ENCODE data around the gene MAL. TPM values are rescaled to one million over a fixed set of nuclear protein-coding genes. Genes with fewer than 3 reads are reported as not detected.
"Not testable (repeated sequence)": the region's sequence is repeated elsewhere in the genome, so short reads cannot be mapped to it uniquely, and the experiment has no call there.

The MAL gene
- total RNA-seq, 4 donors from 2014 or later = 469 to 1,903 (median 516) TPM

GRCh38 chr2:95036596-95037383 is 11.3 kb downstream of the MAL start:
- WGBS, 2 donors = 76 to 80% methylated on average over 3 of the region's 3 CpGs
- Histone ChIP-seq H3K27ac (peak overlapping the region in 3 of 4 donors; percentile 21 to 70 (median 65)), H3K27me3 (peaks cover 0 to 19% (median 0%) of the 10 kb centered on the region in 4 donors), H3K4me1 (peaks cover 20 to 67% (median 24%) of the 10 kb centered on the region in 3 donors), H3K9me3 (no peaks in the 10 kb centered on the region), H3K4me3 (no peak overlapping the region), H3K36me3 (peaks cover 0 to 8% (median 0%) of the 10 kb centered on the region in 3 donors)
- intact Hi-C loops (cut with DNase I) = no loop called here
- TF ChIP-seq CTCF (IDR thresholded peaks at IDR 0.05) (no peak), POLR2A (IDR thresholded peaks at IDR 0.05) (no peak)
- DNase-seq = no peak

DNA sequence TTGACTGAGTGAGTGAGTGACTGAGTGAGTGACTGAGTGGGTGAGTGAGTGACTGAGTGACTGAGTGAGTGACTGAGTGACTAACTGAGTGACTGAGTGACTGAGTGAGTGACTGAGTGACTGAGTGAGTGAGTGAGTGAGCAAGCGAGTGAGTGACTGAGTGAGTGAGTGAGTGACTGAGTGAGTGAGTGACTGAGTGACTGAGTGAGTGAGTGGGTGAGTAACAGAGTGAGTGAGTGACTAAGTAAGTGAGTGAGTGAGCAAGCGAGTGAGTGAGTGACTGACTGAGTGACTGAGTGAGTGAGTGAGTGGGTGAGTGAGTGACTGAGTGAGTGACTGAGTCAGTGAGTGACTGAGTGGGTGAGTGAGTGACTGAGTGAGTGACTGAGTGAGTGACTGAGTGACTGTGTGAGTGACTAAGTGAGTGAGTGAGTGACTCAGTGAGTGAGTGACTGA is 11.9 kb downstream of the MAL start:
- Histone ChIP-seq H3K4me1 (peaks cover 15 to 67% (median 26%) of the 10 kb centered on the region in 3 donors), H3K36me3 (peaks cover 0 to 8% (median 0%) of the 10 kb centered on the region in 3 donors), H3K27me3 (peaks cover 0 to 13% (median 0%) of the 10 kb centered on the region in 4 donors), H3K4me3 (no peak overlapping the region), H3K9me3 (no peaks in the 10 kb centered on the region), H3K27ac (peak overlapping the region in 2 of 4 donors; percentile 65 to 70)
- DNase-seq = no peak
- intact Hi-C loops (cut with DNase I) = no loop called here
- TF ChIP-seq CTCF (IDR thresholded peaks at IDR 0.05) (no peak), POLR2A (IDR thresholded peaks at IDR 0.05) (no peak)
- WGBS, 2 donors = 63 to 66% methylated on average over 2 of the region's 2 CpGs

DNA sequence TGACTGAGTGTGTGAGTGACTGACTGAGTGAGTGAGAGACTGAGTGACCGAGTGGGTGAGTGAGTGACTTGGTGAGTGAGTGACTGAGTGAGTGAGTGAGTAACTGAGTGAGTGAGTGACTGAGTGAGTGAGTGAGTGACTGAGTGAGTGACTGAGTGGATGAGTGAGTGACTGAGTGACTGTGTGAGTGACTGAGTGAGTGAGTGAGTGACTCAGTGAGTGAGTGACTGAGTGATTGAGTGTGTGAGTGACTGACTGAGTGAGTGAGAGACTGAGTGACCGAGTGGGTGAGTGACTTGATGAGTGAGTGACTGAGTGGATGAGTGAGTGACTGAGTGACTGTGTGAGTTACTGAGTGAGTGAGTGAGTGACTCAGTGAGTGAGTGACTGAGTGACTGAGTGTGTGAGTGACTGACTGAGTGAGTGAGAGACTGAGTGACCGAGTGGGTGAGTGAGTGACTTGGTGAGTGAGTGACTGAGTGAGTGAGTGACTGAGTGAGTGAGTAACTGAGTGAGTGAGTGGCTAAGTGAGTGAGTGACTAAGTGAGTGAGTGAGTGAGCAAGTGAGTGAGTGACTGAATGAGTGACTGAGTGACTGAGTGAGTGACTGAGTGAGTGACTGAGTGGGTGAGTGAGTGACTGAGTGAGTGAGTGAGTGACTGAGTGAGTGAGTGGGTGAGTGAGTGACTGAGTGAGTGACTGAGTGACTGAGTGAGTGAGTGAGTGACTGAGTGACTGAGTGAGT is 12.5 kb downstream of the MAL start:
- H3K27me3 ChIP-seq; intact Hi-C loops (cut with DNase I); H3K36me3 ChIP-seq; DNase-seq; H3K9me3 ChIP-seq; H3K4me3 ChIP-seq: not testable (repeated sequence)
- peak overlapping the region in 1 of 4 donors; percentile 14 for H3K27ac ChIP-seq
- WGBS, 2 donors = 63% methylated on average over 3 of the region's 3 CpGs
- H3K4me1 ChIP-seq = peaks cover 11 to 67% (median 32%) of the 10 kb centered on the region in 3 donors

DNA sequence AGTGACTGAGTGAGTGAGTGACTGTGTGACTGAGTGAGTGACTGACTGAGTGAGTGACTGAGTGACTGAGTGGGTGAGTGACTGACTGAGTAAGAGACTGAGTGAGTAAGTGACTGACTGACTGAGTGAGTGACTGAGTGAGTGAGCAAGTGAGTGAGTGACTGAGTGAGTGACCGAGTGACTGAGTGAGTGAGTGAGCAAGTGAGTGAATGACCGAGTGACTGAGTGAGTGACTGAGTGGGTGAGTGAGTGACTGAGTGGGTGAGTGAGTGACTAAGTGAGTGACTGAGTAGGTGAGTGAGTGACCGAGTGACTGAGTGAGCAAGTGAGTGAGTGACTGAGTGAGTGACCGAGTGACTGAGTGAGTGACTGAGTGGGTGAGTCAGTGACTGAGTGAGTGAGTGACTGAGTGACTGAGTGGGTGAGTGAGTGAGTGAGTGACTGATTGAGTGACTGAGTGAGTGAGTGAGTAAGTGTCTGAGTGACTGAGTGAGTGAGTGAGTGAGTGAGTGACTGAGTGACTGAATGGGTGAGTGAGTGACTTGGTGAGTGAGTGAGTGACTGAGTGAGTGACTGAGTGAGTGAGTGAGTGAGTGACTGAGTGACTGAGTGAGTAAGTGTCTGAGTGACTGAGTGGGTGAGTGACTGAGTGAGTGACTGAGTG is 13.3 kb downstream of the MAL start:
- Histone ChIP-seq H3K27ac (peak overlapping the region in 1 of 4 donors; percentile 25), H3K4me1 (peaks cover 17 to 67% (median 36%) of the 10 kb centered on the region in 3 donors), H3K27me3 (no peaks in the 10 kb centered on the region), H3K36me3 (peaks cover 0 to 8% (median 0%) of the 10 kb centered on the region in 3 donors), H3K9me3 (no peaks in the 10 kb centered on the region), H3K4me3 (no peak overlapping the region)
- WGBS, 2 donors = 72 to 84% methylated on average over 4 of the region's 4 CpGs
- intact Hi-C loops (cut with DNase I) = no loop called here
- no peak for DNase-seq
- TF ChIP-seq POLR2A (IDR thresholded peaks at IDR 0.05) (no peak), CTCF (IDR thresholded peaks at IDR 0.05) (no peak)

DNA sequence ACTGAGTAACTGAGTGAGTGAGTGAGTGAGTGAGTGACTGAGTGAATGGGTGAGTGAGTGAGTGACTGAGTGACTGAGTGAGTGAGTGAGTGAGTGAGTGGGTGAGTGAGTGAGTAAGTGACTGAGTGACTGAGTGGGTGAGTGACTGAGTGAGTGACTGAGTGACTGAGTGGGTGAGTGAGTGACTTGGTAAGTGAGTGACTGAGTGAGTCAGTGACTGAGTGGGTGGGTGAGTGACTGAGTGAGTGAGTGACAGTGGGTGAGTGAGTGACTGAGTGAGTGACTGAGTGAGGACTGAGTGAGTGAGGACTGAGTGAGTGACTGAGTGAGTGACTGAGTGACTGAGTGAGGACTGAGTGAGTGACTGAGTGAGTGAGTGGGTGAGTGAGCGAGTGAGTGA is 13.9 kb downstream of the MAL start:
- Histone ChIP-seq H3K4me3 (no peak overlapping the region), H3K27ac (peak overlapping the region in 1 of 4 donors; percentile 25), H3K36me3 (peaks cover 0 to 10% (median 0%) of the 10 kb centered on the region in 3 donors), H3K9me3 (no peaks in the 10 kb centered on the region), H3K4me1 (peaks cover 17 to 67% (median 35%) of the 10 kb centered on the region in 3 donors), H3K27me3 (no peaks in the 10 kb centered on the region)
- DNase-seq = no peak
- intact Hi-C loops (cut with DNase I) = no loop called here
- WGBS, 2 donors = 84 to 91% methylated on average over 1 of the region's 1 CpG
- no peak for TF ChIP-seq POLR2A (IDR thresholded peaks at IDR 0.05)
- no peak for TF ChIP-seq CTCF (IDR thresholded peaks at IDR 0.05)

All from esophagus squamous epithelium (tissue), 5 donors.